Activated CD8-positive, alpha-beta memory T cell treated with anti-CD3 and anti-CD28 coated beads for 36 hours (primary cell): ENCODE data around the gene STK32C. TPM values are rescaled to one million over a fixed set of nuclear protein-coding genes. Genes with fewer than 3 reads are reported as not detected.
"Not testable (repeated sequence)": the region's sequence is repeated elsewhere in the genome, so short reads cannot be mapped to it uniquely, and the experiment has no call there.

ENCODE experiments used
- CTCF ChIA-PET: fragments of 350-600 bp; sonication (Branson Sonifier 250); formaldehyde crosslinking; loops from one replicate; lab custom pipeline; 2021; ENCODE audit warnings: antibody characterized with exemption; lab: Charles Lee
- POLR2A ChIA-PET: fragments of 350-600 bp; sonication (Branson Sonifier 250); formaldehyde crosslinking; loops from one replicate; lab custom pipeline; 2021; ENCODE audit warnings: antibody characterized with exemption; lab: Charles Lee
- total RNA-seq, 2 experiments: library from RNA; stranded (reverse); gene quantifications; one replicate each; pipeline ENCODE4 v1.2.3, GENCODE V29; 2021

The STK32C gene
- 10 to 100 TPM; 15.7 to 16.3 TPM for total RNA-seq

DNA sequence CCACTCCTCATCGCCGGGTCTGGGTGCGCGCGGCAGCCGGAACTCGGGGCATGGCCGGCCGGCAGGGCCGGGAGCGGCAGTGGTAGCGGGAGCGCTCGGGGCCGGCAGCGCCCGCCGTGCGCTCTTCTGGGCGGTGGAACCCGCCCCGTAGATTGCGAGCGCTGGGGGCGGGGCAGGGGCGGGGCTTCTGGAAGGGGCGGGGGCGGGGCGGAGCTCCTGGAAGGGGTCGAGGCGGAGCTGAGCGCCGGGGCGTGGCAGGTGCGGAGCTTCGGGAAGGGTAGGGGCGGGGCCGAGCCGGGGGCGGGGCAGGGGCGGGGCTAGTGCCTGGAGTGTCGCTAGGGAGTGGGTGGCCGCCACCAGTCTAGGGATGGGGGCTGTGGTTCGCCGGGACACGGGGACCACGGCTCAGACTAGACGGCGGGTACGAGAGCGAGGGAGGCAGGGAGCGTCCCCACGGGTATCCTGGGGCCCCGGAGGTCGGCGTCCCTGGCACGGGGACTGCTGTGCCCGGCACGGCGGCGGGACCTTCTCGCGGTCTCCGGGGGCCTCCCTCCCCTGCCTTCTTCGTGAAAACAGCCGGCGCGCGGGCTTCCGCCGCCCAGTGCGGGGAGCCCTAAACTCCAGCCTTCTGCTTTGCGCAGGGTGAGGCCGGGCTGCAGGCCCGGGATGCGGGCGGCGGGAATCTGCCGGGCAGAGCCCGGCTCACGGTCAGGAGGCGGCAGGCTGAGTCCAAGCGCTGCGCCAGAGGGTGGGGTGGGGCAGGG, at the start of gene STK32C:
Gene STK32C, minus strand, starts transcription at position 128 of the 764 bp plus-strand sequence. Its CDS starts 117 bp downstream, at position 11.
- POLR2A ChIA-PET: no interaction called here
- CTCF ChIA-PET: no interaction called here

DNA sequence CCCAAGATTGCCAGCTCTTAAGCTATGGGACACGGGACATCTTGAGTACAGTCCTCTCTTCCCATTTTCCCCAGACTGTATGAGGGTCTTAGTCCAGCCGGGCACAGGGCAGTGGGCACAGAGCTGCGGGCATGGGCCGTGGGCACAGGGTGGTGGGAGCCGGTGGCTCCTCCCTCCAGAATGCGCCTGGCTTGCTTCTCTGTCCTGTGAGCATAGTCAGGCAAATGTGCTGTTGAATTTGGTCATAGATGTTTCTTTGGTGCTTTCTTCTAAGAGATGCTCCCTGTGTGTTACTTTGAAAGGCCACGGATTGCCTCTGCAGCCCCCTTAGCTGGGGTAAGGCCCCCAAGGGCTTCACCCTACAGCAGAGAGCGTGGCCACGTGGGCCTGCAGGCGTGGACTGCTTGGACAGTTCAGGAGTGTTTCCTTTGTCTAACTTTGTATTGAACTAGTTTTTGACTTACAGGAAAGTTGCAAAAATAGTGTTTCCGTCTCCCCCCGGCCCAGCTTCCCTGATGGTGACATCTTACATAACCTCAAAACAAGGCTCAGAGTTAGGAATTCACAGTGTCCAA, 49.0 kb upstream of the STK32C start:
- CTCF ChIA-PET: no interaction called here

DNA sequence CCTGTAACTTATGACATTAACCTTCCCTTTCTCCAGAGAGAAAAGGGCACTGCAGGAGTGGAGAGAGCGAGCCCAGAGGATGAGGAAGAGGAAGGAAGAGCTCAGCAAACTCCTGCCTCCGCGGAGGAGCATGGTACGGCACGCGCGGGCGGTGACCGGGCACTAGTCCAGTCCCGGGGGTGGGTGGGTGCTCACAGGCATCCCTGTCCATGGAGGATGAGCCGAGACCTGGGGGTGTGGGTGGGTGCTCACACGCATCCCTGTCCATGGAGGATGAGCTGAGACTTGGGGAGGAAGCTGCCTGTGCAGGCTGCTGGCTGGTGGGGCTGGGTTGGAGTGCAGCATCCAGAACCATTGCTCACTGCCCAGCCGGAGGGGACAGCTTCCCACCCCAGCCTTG, 48.0 kb upstream of the STK32C start:
- ChIA-PET POLR2A (no interaction called here), CTCF (no interaction called here)

More for the DNA sequence above, 49.0 kb upstream of the STK32C start:
- POLR2A ChIA-PET: no interaction called here

DNA sequence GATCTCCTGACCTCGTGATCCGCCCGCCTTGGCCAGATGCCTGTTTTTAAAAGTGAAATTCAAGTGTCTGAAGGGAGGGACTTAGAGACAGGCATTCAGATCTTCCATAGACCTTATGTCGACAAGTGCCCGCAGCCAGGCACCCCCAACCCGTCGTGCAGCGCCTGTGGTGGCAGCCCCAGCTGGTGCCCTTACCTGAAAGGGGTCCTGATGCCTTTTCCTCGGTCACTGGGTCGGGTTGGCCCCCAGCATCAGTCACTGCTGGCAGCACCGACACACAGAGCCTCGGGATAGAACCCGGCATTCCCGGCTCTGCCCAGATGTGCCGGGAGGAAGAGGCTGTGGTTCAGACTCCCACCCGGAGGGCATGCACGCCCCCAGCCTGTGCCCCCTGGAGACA, 47.5 kb upstream of the STK32C start:
- CTCF ChIA-PET: no interaction called here
- POLR2A ChIA-PET: no interaction called here

DNA sequence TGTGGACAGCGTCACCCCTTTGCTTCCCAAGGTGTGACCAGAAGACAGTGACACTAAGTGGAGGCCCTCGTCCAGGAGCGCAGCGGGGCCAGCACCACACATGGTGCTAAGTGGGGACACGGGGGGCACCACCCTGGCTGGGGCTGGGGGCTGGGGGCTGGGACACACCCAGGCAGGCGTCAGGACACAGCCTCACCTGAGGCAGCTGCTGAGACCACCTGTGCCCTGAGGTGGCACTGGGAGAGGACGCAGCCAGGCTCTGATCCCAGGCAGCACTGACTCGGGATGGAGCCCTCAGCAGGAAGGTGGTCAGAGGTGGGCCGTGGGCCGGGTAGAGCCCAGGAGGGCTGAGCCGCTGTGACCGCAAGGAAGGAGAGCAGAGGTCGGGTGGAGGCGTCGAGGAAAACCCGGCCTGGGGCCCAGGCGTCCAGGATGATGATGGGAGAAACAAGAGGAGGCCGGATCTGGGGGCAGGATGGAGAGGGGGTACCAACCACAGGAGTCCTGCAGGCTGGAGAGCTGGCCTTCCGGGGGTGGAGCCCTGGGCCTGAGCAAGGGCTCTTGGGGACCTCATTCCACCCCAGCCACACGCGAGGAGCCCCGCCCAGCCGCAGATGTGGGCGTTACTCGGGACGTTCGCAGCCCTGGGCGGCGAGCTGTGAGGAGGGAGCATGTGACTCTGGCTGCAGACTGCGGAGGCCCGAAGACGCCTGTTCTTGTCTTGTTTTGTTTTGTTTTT, 46.8 kb upstream of the STK32C start:
- ChIA-PET POLR2A (no interaction called here), CTCF (no interaction called here)

DNA sequence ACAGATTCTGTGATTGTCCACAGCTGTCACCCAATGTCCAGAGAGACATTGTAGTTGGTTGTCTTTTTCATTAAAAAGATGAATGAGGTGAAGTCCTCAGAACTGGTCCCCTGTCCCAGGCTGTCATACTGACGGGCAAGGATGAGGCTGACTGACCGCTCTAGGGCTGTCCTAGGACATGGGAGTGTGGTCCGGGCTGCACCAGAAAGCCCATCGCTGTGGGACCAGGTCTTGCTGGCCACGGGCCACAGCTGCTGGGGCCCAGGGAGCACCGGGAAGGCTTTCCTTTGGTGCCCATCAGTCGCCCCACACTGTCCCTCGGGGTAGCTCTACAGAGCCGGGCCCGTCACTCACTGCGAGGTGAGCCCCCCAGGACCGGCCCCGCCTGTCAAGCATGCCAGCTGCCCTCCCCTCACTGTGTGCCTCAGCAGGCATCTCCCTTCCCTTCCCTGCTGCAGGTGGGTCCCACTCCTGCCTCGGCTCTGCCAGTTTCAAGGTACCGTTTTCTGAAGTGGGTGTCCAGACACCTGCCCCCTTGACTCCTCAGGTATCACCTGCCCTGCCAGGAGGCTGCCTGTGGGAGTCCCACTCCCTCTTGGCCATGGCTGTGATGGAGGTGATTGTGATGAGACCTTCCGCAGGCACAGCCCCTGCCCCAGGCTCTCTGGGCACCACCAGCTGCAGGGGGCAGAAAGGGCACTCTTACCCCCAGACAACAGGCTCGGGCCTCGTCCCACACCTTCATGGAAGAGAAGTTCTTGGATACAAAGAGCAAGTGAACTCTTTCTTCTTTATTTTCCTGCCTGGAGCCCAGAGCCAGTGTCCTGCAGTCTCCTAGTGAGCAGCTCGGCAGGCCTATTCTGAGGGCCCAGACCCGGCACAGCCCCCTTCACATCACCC, 46.0 kb upstream of the STK32C start:
- CTCF ChIA-PET: interaction anchor here (0.6 to 1.3 kb wide), 8 partner anchors 18 to 166 kb away, joined by 3 to 4 read pairs (median 3); no protein-coding TSS in a partner anchor
- POLR2A ChIA-PET: no interaction called here

DNA sequence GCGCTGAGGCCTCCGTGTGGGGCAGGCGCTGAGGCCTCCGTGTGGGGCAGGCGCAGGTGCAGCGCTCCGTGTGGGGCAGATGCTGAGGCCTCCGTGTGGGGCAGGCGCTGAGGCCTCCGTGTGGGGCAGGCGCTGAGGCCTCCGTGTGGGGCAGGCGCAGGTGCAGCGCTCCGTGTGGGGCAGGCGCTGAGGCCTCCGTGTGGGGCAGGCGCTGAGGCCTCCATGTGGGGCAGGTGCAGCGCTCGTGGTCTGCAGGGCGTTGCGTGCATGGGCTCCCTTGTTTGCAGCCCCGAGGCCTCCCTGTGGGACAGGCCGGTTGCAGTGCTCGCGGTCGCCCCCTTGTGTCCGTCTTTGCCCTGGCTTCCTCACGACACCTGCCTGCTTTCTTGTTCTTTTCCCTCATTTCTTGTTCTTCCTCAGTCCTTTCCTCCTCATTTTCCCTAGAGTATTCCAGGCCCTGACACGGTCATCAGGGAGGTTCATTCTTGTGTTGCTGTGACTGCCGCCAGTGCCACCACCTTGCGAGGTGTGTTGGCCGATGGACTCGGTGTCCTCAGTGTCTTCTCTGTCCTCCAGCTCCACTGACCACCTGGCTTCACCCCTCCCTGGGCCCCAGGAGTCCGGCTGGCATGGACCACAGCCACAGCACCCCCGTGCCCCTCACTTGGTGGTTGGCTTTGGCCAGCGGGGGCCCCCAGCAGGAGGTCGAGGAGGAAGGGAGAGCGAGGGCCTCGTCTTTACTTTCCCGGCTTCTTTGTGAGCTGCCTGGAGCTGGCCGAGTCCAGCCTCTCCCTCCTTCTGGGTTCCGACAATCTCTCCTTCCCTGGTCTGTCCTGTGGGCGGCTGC, 44.9 kb upstream of the STK32C start:
- POLR2A ChIA-PET: not testable (repeated sequence)
- CTCF ChIA-PET: interaction anchor here (0.6 to 1.3 kb wide), 8 partner anchors 17 to 165 kb away, joined by 3 to 4 read pairs (median 3); no protein-coding TSS in a partner anchor

DNA sequence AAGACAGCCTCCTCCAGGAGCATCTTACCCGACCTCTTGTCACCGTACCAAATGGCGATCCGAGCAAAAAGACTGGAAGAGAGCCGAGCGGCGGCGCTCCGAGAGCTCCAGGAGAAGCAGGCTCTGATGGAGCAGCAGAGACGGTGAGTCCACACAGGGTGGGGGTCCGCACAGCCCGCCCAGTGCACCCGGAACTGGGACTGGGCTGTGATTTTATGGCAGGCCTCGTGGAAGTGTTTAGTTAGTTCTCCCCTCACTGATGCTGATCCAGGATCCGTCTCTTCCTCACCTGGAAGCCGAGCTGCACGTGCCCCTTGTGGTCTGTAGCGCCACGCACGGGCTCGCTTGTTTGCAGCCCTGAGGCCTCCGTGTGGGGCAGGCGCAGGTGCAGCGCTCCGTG, 43.9 kb upstream of the STK32C start:
- ChIA-PET CTCF (interaction anchor here (1.1 kb wide), 2 partner anchors 22 to 53 kb away, joined by 3 read pairs; no protein-coding TSS in a partner anchor), POLR2A (no interaction called here)

DNA sequence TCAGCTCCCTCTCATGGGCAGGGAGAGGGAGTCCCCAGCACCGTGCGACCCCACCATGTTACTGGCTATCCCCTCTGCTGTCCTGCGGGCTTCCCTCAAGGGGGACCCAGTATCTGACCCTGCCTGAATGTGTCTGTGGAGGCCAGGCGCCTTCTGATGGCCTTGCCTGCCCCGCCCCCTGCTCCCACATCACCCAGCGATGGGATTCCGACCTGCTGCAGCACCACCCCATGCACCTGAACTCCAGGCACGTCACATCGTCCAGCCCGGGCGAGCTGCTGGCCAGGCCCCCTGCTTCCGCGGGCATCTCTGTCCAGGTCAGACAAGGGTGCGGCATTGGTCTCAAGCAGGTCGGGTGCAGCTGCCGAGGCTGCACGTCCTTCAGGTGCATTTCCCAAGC, 43.2 kb upstream of the STK32C start:
- ChIA-PET POLR2A (no interaction called here), CTCF (interaction anchor here (1.1 kb wide), 3 partner anchors 13 to 54 kb away, joined by 3 read pairs; no protein-coding TSS in a partner anchor)

DNA sequence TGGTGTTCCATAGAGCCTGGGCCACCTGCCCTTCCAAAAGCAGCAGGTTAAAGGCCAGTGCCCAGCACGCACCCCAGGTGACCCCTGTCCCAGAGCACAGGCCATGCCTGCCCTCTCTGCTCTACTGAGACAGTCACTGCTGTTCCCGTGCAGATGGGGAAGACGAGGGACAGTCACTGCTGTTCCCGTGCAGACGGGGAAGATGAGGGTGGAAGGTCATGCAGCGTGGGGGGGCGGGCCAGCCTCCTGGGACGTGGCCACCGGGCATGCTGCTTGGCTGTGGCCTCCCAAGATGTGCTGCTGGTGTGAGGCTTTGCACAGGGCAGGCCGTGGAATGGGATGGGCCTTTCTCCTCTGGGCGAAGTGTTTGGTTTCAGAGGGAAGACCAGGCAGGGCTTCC, 42.6 kb upstream of the STK32C start:
- POLR2A ChIA-PET: no interaction called here
- CTCF ChIA-PET: interaction anchor here (1.1 kb wide), 2 partner anchors 12 to 23 kb away, joined by 3 read pairs; no protein-coding TSS in a partner anchor

DNA sequence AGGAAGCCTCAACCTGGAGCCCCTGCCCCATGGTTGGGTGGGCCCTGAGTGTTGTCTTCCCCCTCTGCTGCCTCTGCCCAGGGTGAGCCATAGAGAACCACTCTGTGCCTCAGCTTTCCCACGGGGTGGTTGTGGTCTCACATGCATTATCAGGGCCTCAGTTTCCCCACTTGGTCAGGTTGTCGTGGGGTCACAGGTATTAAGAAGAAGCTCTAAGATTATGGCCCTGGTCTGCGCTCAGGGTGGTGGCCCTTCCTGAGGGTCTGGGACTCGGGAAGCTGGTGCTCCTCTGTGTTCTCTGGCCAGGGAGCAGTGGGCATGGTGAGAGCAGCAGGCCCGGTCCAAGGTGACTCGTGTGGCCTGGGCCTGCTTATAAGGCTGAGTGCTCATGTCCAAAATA, 42.0 kb upstream of the STK32C start:
- ChIA-PET CTCF (interaction anchor here (0.7 kb wide), 1 partner anchor 11 kb away, joined by 3 read pairs; no protein-coding TSS in a partner anchor), POLR2A (no interaction called here)

DNA sequence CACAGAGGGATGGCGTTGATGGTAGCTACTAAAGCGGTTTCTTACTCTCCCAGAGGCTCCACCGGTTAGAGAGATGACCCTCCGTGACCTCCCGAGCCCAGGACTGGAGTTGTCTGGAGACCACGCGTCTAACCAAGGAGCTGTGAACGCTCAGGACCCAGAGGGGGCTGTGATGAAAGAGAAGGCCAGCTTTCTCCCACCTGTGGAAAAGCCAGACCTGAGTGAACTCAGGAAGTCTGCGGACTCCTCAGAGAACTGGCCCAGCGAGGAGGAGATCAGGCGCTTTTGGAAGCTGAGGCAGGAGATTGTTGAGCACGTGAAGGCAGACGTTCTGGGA, 40.1 kb upstream of the STK32C start:
- ChIA-PET POLR2A (no interaction called here), CTCF (no interaction called here)

DNA sequence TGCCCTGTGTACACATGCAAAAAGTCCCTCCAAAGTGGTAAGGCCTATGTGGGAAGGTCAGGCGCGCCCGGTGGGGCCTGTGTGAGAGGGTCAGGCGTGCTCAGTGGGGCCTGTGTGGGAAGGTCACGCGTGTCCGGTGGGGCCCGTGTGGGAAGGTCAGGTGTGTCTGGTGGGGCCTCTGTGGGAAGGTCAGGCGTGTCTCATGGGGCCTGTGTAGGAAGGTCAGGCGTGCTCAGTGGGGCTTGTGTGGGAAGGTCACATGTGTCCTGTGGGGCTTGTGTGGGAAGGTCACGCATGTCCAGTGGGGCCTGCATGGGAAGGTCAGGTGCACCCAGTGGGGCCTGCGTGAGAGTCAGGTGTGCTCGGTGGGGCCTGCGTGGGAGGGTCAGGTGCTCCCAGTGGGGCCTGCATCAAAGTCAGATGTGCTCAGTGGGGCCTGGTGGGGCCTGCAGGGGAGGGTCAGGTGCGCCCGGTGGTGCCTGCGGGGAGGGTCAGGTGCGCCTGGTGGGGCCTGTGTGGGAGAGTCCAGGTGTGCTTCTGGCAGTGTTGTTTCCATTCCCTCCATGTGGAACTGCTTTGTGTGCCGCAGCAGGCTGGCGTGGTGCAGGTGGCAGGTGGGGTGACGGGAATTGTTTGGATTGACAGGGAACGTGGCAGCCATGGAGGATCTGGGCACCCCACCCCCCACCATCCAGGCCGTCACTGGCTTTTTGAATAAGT, 39.6 kb upstream of the STK32C start:
- POLR2A ChIA-PET: no interaction called here
- CTCF ChIA-PET: no interaction called here

DNA sequence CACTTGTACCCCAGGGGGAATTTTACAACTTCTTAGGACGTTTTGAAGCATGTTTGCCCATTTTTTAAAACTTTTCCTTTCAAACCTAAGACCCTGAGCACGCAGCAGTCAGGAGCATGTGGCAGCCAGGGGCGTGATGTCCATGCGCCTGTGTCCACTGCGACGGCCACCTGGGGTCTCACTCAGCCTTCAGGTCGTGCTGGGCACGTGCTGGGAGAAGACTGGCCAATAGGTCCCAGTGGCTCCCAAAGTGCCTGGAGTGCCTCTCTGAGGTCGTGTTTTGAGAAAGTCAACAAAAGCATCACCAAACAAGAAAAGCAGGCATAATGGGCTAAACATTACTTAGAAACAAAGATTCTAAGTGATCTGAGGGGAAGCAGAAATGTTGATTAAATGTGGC, 39.1 kb upstream of the STK32C start:
- POLR2A ChIA-PET: no interaction called here

DNA sequence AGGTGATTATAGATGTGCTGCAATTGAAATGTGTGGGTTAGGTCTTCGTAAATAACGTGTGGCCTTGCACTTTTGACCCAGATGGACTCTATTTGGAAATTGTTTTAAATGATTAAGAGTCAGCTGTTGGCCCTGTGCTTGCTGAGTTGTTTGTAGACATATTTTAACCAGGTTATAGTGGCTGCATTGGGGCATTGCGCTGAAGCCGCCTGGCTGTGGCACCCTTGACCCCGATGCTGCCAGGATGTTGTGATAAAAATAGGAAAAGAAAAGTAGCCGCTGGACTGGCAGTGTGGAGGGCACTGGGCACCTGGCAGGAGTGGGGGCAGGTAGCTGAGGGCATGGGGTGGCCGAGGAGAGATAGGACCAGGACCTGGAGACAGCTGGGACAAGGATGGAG, 37.6 kb upstream of the STK32C start:
- ChIA-PET CTCF (no interaction called here), POLR2A (no interaction called here)

More for the DNA sequence above, 39.1 kb upstream of the STK32C start:
- CTCF ChIA-PET: no interaction called here

DNA sequence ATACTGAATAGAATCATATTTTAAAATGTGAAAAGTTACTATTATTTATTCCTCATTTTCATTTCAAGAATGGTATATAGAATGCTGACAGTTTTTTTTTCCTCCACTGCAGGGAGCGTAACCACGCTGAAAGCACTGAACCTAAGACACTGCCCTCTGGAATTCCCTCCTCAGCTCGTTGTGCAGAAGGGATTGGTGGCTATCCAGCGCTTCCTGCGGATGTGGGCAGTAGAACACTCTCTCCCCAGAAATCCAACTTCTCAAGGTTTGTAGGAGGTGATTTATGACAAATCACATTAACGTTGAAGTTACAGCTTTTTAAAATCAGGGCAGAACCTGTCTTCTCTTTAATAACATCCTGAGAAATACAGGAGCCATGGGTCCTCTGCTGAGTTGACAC, 36.6 kb upstream of the STK32C start:
- POLR2A ChIA-PET: no interaction called here
- CTCF ChIA-PET: no interaction called here

DNA sequence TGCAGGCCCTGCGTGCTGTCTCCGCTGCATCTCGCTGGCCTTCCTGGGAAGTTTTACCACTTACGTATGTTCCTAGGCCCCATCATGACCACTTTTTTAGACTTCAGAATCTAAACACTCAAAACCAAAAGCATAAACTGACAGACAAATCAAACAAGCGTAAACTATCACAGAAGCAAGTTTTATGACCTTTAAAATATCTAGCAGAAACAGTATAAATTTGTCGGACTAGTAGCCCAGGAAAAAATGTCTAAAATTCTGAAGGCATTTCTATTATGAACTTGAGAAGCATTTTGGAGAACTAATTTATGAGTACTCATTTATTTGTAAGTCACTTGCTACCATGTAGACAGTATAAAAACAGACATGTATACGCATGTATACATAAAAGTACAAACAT, 34.8 kb upstream of the STK32C start:
- ChIA-PET POLR2A (interaction anchor here (0.6 kb wide), 1 partner anchor 187 kb away, joined by 6 read pairs; no protein-coding TSS in a partner anchor), CTCF (no interaction called here)

DNA sequence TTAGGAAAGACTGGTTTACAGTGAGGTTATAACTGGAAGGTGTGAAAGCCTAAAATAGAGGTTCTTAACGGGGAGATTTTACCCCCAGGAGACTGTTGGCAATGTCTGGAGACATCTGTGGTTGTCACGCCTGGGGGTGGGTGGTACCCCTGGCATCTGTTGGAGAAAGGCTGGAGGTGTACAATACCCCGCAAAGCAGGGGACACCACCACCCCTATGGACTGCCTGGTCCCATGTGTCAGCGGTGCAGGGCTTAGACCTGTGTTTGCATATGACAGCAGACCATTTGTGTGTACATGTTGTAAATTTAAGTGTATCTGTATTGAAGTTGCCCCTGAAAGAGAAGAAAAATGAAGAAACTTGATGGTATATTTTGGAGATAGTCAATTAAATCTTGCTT, 34.0 kb upstream of the STK32C start:
- ChIA-PET CTCF (no interaction called here), POLR2A (no interaction called here)
